ENCODE measurements around the gene C11orf97.

- TF ChIP-seq, protein P1, sequence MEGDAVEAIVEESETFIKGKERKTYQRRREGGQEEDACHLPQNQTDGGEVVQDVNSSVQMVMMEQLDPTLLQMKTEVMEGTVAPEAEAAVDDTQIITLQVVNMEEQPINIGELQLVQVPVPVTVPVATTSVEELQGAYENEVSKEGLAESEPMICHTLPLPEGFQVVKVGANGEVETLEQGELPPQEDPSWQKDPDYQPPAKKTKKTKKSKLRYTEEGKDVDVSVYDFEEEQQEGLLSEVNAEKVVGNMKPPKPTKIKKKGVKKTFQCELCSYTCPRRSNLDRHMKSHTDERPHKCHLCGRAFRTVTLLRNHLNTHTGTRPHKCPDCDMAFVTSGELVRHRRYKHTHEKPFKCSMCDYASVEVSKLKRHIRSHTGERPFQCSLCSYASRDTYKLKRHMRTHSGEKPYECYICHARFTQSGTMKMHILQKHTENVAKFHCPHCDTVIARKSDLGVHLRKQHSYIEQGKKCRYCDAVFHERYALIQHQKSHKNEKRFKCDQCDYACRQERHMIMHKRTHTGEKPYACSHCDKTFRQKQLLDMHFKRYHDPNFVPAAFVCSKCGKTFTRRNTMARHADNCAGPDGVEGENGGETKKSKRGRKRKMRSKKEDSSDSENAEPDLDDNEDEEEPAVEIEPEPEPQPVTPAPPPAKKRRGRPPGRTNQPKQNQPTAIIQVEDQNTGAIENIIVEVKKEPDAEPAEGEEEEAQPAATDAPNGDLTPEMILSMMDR (IDR thresholded peaks at IDR 0.05) = no peak
- TF ChIP-seq POLR2AphosphoS5 (IDR thresholded peaks at IDR 0.05) = no peak
- TF ChIP-seq POLR2A (IDR thresholded peaks at IDR 0.05) = no peak
- no peak for TF ChIP-seq EP300 (IDR thresholded peaks at IDR 0.05)
These were observed 62.1 kb downstream of the C11orf97 start for GRCh38 chr11:94574193-94574961.

Data from gastroesophageal sphincter (tissue), 3 donors.